ENCODE results near the gene ATP7B.
A peak's percentile ranks its signal among the peaks of the same experiment; 100 is the strongest.

ATP7B gene

DNA sequence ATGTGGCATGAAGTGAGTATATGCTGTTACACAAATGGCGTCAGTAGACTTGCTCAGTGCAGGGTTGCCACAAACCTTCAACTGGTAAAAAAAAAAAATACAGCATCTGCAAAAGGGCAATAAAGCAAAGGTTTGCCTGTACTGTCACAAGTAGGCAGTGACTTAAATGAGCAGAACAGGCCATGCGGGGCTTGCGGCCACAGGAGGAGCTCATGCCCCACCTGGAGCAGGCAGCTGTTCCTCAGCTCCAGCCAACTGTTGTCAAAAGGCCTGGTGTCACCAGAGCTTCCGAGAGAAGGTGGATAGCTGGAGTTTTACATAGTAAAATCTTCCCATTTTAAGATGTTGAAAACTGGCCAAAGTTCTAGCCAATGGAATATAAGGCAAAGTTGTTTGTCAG is 7.7 kb downstream of the ATP7B start:
- no peak overlapping the region for H3K4me3 ChIP-seq (ENCODE audit: low read length in 2 of 2)
- no peak overlapping the region for H4K91ac ChIP-seq (ENCODE audit: low read depth, low read length, poor library complexity)
- H2BK12ac ChIP-seq (ENCODE audit: low read length), result no peak overlapping the region
- H2AK5ac ChIP-seq (ENCODE audit: low read depth, low read length), result no peak overlapping the region
- no peak overlapping the region for H3K18ac ChIP-seq (ENCODE audit: low read length)
- no peak for DNase-seq (ENCODE audit: low spot score)
- no peak overlapping the region for H2BK5ac ChIP-seq (ENCODE audit: low read length)
- H3K4ac ChIP-seq (ENCODE audit: low read length), result no peak overlapping the region
- H2BK120ac ChIP-seq (ENCODE audit: low read depth, low read length), result no peak overlapping the region
- no CpG with 5 or more reads among the region's 4 CpGs for WGBS, 2 donors (ENCODE audit: extremely low coverage in 2 of 2, insufficient read length in 2 of 2, insufficient replicate concordance in 1 of 2)
- no peak overlapping the region for H2AFZ ChIP-seq (ENCODE audit: low read length)
- H3K36me3 ChIP-seq (replicated peaks in 1 of 2; ENCODE audit: control insufficient read depth in 2 of 2, insufficient read depth in 2 of 2, low read length in 2 of 2), result no peaks in the 10 kb centered on the region
- no peak overlapping the region for H3K9ac ChIP-seq (ENCODE audit: low read depth, low read length, poor library complexity)
- H2BK15ac ChIP-seq (ENCODE audit: low read length), result no peak overlapping the region
- H3K27ac ChIP-seq (replicated peaks; ENCODE audit: low read length), result no peak overlapping the region
- peaks cover 4 to 10% of the 10 kb centered on the region in 2 donors for H3K4me1 ChIP-seq (ENCODE audit: control insufficient read depth in 2 of 2, insufficient read depth in 1 of 2, low read depth in 1 of 2, low read length in 2 of 2)
- peaks cover 0 to 33% (median 0%) of the 10 kb centered on the region in 3 experiments for H3K27me3 ChIP-seq (ENCODE audit: control insufficient read depth in 3 of 3, insufficient read depth in 3 of 3, low read depth in 1 of 3, low read length in 3 of 3)
- no peaks in the 10 kb centered on the region for H3K9me3 ChIP-seq (replicated peaks in 1 of 2; ENCODE audit: control insufficient read depth in 2 of 2, insufficient read depth in 1 of 2, low read depth in 1 of 2, low read length in 2 of 2)
- no peak overlapping the region for H3K14ac ChIP-seq (ENCODE audit: low read length)
- no peak overlapping the region for H3K23ac ChIP-seq (ENCODE audit: low read depth, low read length, poor library complexity)
- H4K8ac ChIP-seq (ENCODE audit: low read depth, low read length), result no peak overlapping the region
- no peak overlapping the region for H3K4me2 ChIP-seq (ENCODE audit: insufficient read depth, low read length, poor library complexity, severe bottlenecking)
- no peaks in the 10 kb centered on the region for H3K79me1 ChIP-seq (ENCODE audit: low read depth, low read length)

DNA sequence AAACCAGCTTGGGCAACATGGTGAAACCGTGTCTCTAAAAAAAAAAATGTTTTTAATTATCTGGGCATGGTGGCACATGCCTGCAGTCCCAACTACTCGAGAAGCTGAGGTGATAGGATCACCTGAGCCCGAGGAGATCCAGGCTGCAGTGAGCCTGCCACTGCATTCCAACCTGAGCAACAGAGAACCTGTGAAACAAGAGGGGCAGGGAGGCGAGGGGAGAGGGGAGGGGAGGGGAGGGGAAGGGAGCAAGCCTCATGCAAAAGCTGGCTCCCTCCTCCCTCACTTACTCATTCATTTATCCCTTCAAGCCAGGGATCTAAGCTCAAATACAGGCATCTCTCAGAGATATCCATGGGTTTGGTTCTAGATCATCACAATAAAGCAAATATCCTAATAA is 8.9 kb downstream of the ATP7B start:
- Histone ChIP-seq H3K27me3 (ENCODE audit: control insufficient read depth in 3 of 3, insufficient read depth in 3 of 3, low read depth in 1 of 3, low read length in 3 of 3) (peaks cover 0 to 26% (median 0%) of the 10 kb centered on the region in 3 experiments), H3K23ac (ENCODE audit: low read depth, low read length, poor library complexity) (no peak overlapping the region), H4K8ac (ENCODE audit: low read depth, low read length) (no peak overlapping the region), H3K27ac (replicated peaks; ENCODE audit: low read length) (no peak overlapping the region), H3K4me3 (ENCODE audit: low read length in 2 of 2) (no peak overlapping the region), H2AK5ac (ENCODE audit: low read depth, low read length) (no peak overlapping the region), H3K79me1 (ENCODE audit: low read depth, low read length) (no peaks in the 10 kb centered on the region), H3K4me1 (ENCODE audit: control insufficient read depth in 2 of 2, insufficient read depth in 1 of 2, low read depth in 1 of 2, low read length in 2 of 2) (peaks cover 4 to 15% of the 10 kb centered on the region in 2 donors), H2BK15ac (ENCODE audit: low read length) (no peak overlapping the region), H2BK120ac (ENCODE audit: low read depth, low read length) (no peak overlapping the region), H3K4ac (ENCODE audit: low read length) (no peak overlapping the region), H3K9ac (ENCODE audit: low read depth, low read length, poor library complexity) (no peak overlapping the region), H4K91ac (ENCODE audit: low read depth, low read length, poor library complexity) (no peak overlapping the region), H2AFZ (ENCODE audit: low read length) (no peak overlapping the region), H2BK12ac (ENCODE audit: low read length) (no peak overlapping the region), H3K14ac (ENCODE audit: low read length) (no peak overlapping the region), H3K18ac (ENCODE audit: low read length) (no peak overlapping the region), H3K9me3 (replicated peaks in 1 of 2; ENCODE audit: control insufficient read depth in 2 of 2, insufficient read depth in 1 of 2, low read depth in 1 of 2, low read length in 2 of 2) (no peaks in the 10 kb centered on the region), H2BK5ac (ENCODE audit: low read length) (no peak overlapping the region), H3K36me3 (replicated peaks in 1 of 2; ENCODE audit: control insufficient read depth in 2 of 2, insufficient read depth in 2 of 2, low read length in 2 of 2) (no peaks in the 10 kb centered on the region), H3K4me2 (ENCODE audit: insufficient read depth, low read length, poor library complexity, severe bottlenecking) (no peak overlapping the region)
- no CpG with 5 or more reads among the region's 4 CpGs for WGBS, 2 donors (ENCODE audit: extremely low coverage in 2 of 2, insufficient read length in 2 of 2, insufficient replicate concordance in 1 of 2)
- DNase-seq (ENCODE audit: low spot score), result no peak

DNA sequence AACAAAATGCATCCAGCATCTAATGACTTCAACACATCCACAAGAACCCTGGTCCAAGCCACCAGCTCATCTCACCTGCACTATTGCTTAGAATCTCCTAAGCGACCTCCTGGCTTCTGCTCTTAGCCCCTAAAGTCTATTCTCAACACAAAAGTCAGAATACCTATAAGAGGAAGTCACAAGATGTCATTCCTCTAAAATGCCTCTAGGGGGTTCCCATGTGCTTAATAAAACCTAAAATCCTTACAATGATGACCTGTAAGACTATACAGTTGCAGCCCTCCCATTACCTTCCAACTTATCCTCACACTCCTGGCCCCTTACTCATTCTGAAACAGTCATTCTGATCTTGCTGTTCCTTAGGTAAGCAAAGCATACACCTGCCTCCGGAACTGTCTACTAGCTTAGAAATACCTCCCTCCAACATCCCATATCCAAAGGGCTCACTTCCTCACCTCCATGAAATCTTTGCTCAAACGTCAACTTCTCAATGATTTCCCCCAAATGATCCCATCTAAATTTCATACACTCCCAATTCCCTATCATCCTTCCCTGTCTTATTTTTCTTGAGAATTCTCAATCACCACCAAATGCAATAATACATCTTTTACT is 10.0 kb downstream of the ATP7B start:
- H3K4ac ChIP-seq (ENCODE audit: low read length), result no peak overlapping the region
- no peak overlapping the region for H4K91ac ChIP-seq (ENCODE audit: low read depth, low read length, poor library complexity)
- no peak overlapping the region for H3K27ac ChIP-seq (replicated peaks; ENCODE audit: low read length)
- peaks cover 2% of the 10 kb centered on the region for H3K79me1 ChIP-seq (ENCODE audit: low read depth, low read length)
- H2BK12ac ChIP-seq (ENCODE audit: low read length), result no peak overlapping the region
- no peak overlapping the region for H3K23ac ChIP-seq (ENCODE audit: low read depth, low read length, poor library complexity)
- no peak overlapping the region for H3K9ac ChIP-seq (ENCODE audit: low read depth, low read length, poor library complexity)
- H3K4me3 ChIP-seq (ENCODE audit: low read length in 2 of 2), result no peak overlapping the region
- H2BK120ac ChIP-seq (ENCODE audit: low read depth, low read length), result no peak overlapping the region
- H2AK5ac ChIP-seq (ENCODE audit: low read depth, low read length), result no peak overlapping the region
- H3K14ac ChIP-seq (ENCODE audit: low read length), result no peak overlapping the region
- H2BK15ac ChIP-seq (ENCODE audit: low read length), result no peak overlapping the region
- WGBS, 2 donors (ENCODE audit: extremely low coverage in 2 of 2, insufficient read length in 2 of 2, insufficient replicate concordance in 1 of 2), result 100% methylated on average over 1 of the region's 3 CpGs; no CpG with 5 or more reads in 1 of the 2 donors
- H3K4me2 ChIP-seq (ENCODE audit: insufficient read depth, low read length, poor library complexity, severe bottlenecking), result no peak overlapping the region
- H3K27me3 ChIP-seq (ENCODE audit: control insufficient read depth in 3 of 3, insufficient read depth in 3 of 3, low read depth in 1 of 3, low read length in 3 of 3), result peaks cover 0 to 16% (median 0%) of the 10 kb centered on the region in 3 experiments
- H2AFZ ChIP-seq (ENCODE audit: low read length), result no peak overlapping the region
- H3K9me3 ChIP-seq (replicated peaks in 1 of 2; ENCODE audit: control insufficient read depth in 2 of 2, insufficient read depth in 1 of 2, low read depth in 1 of 2, low read length in 2 of 2), result no peaks in the 10 kb centered on the region
- H4K8ac ChIP-seq (ENCODE audit: low read depth, low read length), result no peak overlapping the region
- no peak overlapping the region for H2BK5ac ChIP-seq (ENCODE audit: low read length)
- no peak for DNase-seq (ENCODE audit: low spot score)
- H3K36me3 ChIP-seq (replicated peaks in 1 of 2; ENCODE audit: control insufficient read depth in 2 of 2, insufficient read depth in 2 of 2, low read length in 2 of 2), result no peaks in the 10 kb centered on the region
- H3K4me1 ChIP-seq (ENCODE audit: control insufficient read depth in 2 of 2, insufficient read depth in 1 of 2, low read depth in 1 of 2, low read length in 2 of 2), result peaks cover 4 to 19% of the 10 kb centered on the region in 2 donors
- H3K18ac ChIP-seq (ENCODE audit: low read length), result no peak overlapping the region

DNA sequence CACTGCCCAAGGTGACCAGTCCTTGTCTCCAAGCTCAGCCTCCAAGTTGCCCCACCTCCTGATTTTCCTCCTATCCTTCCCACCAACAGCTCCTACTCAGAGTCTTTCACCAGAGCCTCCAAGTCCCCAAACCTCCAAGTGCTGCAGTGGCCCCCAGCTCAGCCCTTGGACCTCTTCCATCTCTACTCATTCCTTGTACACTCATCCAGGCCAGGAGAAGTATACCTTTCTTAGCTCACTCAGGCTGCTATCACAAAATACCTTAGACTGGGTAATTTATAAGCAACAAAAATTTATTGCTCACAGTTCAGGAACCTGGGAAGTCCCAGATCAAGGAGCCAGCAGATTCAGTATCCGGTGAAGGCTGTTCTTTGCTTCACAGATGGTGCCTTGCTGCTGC is 11.3 kb downstream of the ATP7B start:
- no peak for DNase-seq (ENCODE audit: low spot score)
- H3K18ac ChIP-seq (ENCODE audit: low read length), result no peak overlapping the region
- WGBS, 2 donors (ENCODE audit: extremely low coverage in 2 of 2, insufficient read length in 2 of 2, insufficient replicate concordance in 1 of 2), result no CpG with 5 or more reads among the region's 1 CpG
- peaks cover 2% of the 10 kb centered on the region for H3K79me1 ChIP-seq (ENCODE audit: low read depth, low read length)
- no peak overlapping the region for H2BK15ac ChIP-seq (ENCODE audit: low read length)
- H2BK5ac ChIP-seq (ENCODE audit: low read length), result no peak overlapping the region
- no peak overlapping the region for H2BK12ac ChIP-seq (ENCODE audit: low read length)
- peaks cover 0 to 10% (median 0%) of the 10 kb centered on the region in 3 experiments for H3K27me3 ChIP-seq (ENCODE audit: control insufficient read depth in 3 of 3, insufficient read depth in 3 of 3, low read depth in 1 of 3, low read length in 3 of 3)
- no peak overlapping the region for H3K4me2 ChIP-seq (ENCODE audit: insufficient read depth, low read length, poor library complexity, severe bottlenecking)
- peaks cover 4 to 27% of the 10 kb centered on the region in 2 donors for H3K4me1 ChIP-seq (ENCODE audit: control insufficient read depth in 2 of 2, insufficient read depth in 1 of 2, low read depth in 1 of 2, low read length in 2 of 2)
- no peak overlapping the region for H2BK120ac ChIP-seq (ENCODE audit: low read depth, low read length)
- no peak overlapping the region for H2AK5ac ChIP-seq (ENCODE audit: low read depth, low read length)
- no peak overlapping the region for H2AFZ ChIP-seq (ENCODE audit: low read length)
- no peak overlapping the region for H3K27ac ChIP-seq (replicated peaks; ENCODE audit: low read length)
- no peak overlapping the region for H3K4ac ChIP-seq (ENCODE audit: low read length)
- no peaks in the 10 kb centered on the region for H3K36me3 ChIP-seq (replicated peaks in 1 of 2; ENCODE audit: control insufficient read depth in 2 of 2, insufficient read depth in 2 of 2, low read length in 2 of 2)
- H4K91ac ChIP-seq (ENCODE audit: low read depth, low read length, poor library complexity), result no peak overlapping the region
- no peak overlapping the region for H3K9ac ChIP-seq (ENCODE audit: low read depth, low read length, poor library complexity)
- H3K14ac ChIP-seq (ENCODE audit: low read length), result no peak overlapping the region
- no peak overlapping the region for H4K8ac ChIP-seq (ENCODE audit: low read depth, low read length)
- H3K9me3 ChIP-seq (replicated peaks in 1 of 2; ENCODE audit: control insufficient read depth in 2 of 2, insufficient read depth in 1 of 2, low read depth in 1 of 2, low read length in 2 of 2), result no peaks in the 10 kb centered on the region
- H3K23ac ChIP-seq (ENCODE audit: low read depth, low read length, poor library complexity), result peak overlapping the region; percentile 3
- H3K4me3 ChIP-seq (ENCODE audit: low read length in 2 of 2), result no peak overlapping the region

All from neuronal stem cell (in vitro differentiated cells).